CD14-positive monocyte (primary cell): ENCODE measurements around the gene CARD9. TPM values are rescaled to one million over a fixed set of nuclear protein-coding genes. Genes with fewer than 3 reads are reported as not detected.

ENCODE experiments used
- DNase-seq, 3 donors: peaks; one replicate each; pipeline ENCODE4 v3.0.0-alpha.2; 2011 to 2022
- H2AFZ ChIP-seq: 2 replicates; pipeline ENCODE4 v1.6.0; 2012; ENCODE audit warnings: mild to moderate bottlenecking, low read depth, low read length, inconsistent platforms; ENCODE audit not compliant: insufficient read depth, poor library complexity, severe bottlenecking
- H3K27ac ChIP-seq, 2 donors: 1 replicate in 1 of 2; 2 replicates in 1 of 2; pipeline ENCODE4 v1.5.1; 2012 to 2013; ENCODE audit warnings: low read length in 2 of 2, control low read depth in 1 of 2, inconsistent platforms in 1 of 2, low read depth in 1 of 2, mild to moderate bottlenecking in 1 of 2
- H3K27me3 ChIP-seq, 2 donors: one replicate each; pipeline versions ENCODE4 v1.6.0 to v1.6.1; 2011 to 2013; ENCODE audit warnings: low read length in 2 of 2; ENCODE audit not compliant: control insufficient read depth in 2 of 2, insufficient read depth in 2 of 2
- H3K36me3 ChIP-seq, 2 donors: replicated peaks in 1 of 2; 1 replicate in 1 of 2; 2 replicates in 1 of 2; pipeline versions ENCODE4 v1.5.1 to v1.6.1; 2012 to 2013; ENCODE audit warnings: low read length in 2 of 2, control low read depth in 1 of 2, inconsistent platforms in 1 of 2, mild to moderate bottlenecking in 1 of 2; ENCODE audit not compliant: insufficient read depth in 2 of 2, control insufficient read depth in 1 of 2
- H3K4me1 ChIP-seq, 2 donors: 1 replicate in 1 of 2; 2 replicates in 1 of 2; pipeline versions ENCODE4 v1.5.1 to v1.6.1; 2012 to 2013; ENCODE audit warnings: low read length in 2 of 2, control low read depth in 1 of 2, inconsistent platforms in 1 of 2, mild to moderate bottlenecking in 1 of 2, moderate library complexity in 1 of 2; ENCODE audit not compliant: insufficient read depth in 2 of 2, control insufficient read depth in 1 of 2
- H3K4me2 ChIP-seq: replicated peaks from 2 replicates; pipeline ENCODE3; 2012; ENCODE audit warnings: low read length, moderate library complexity, mild to moderate bottlenecking; ENCODE audit not compliant: poor library complexity, severe bottlenecking; ENCODE audit errors: extremely low read depth
- H3K4me3 ChIP-seq, 3 experiments: fragments of 200-600 bp in 1 of 3; sonication (generic) in 1 of 3; replicated peaks in 1 of 3; 1 replicate in 2 of 3; 2 replicates in 1 of 3; pipeline ENCODE4 v1.5.1; 2011 to 2013; ENCODE audit warnings: low read length in 3 of 3, mild to moderate bottlenecking in 3 of 3, control low read depth in 2 of 3, low read depth in 2 of 3, inconsistent platforms in 1 of 3, moderate library complexity in 1 of 3
- H3K79me2 ChIP-seq: 2 replicates; pipeline ENCODE4 v1.6.0; 2012; ENCODE audit warnings: mild to moderate bottlenecking, control low read depth, inconsistent platforms, low read length, moderate library complexity; ENCODE audit not compliant: insufficient read depth
- H3K9ac ChIP-seq: 2 replicates; pipeline ENCODE4 v1.6.0; 2017; ENCODE audit warnings: low read length, mild to moderate bottlenecking; ENCODE audit not compliant: insufficient read depth, poor library complexity, severe bottlenecking
- H3K9me3 ChIP-seq, 2 donors: replicated peaks in 1 of 2; 1 replicate in 1 of 2; 2 replicates in 1 of 2; pipeline versions ENCODE4 v1.5.1 to v1.6.1; 2012 to 2013; ENCODE audit warnings: low read length in 2 of 2, control low read depth in 1 of 2; ENCODE audit not compliant: control insufficient read depth in 1 of 2, insufficient read depth in 1 of 2
- H4K20me1 ChIP-seq: 2 replicates; pipeline ENCODE4 v1.6.0; 2012; ENCODE audit warnings: mild to moderate bottlenecking, low read length, control low read depth, moderate library complexity; ENCODE audit not compliant: insufficient read depth
- H3K27ac Mint-ChIP-seq, 7 donors: one replicate each; pipeline ENCODE4 v1.8.0; 2020; ENCODE audit warnings: mild to moderate bottlenecking in 7 of 7, mixed read lengths in 7 of 7, moderate library complexity in 6 of 7, inconsistent platforms in 2 of 7
- H3K27me3 Mint-ChIP-seq, 3 donors: one replicate each; pipeline ENCODE4 v1.8.0; 2021 to 2022; ENCODE audit warnings: low read depth in 3 of 3, mild to moderate bottlenecking in 3 of 3, mixed read lengths in 3 of 3, moderate library complexity in 3 of 3, inconsistent platforms in 1 of 3
- H3K36me3 Mint-ChIP-seq, 2 donors: one replicate each; pipeline ENCODE4 v1.8.0; 2020; ENCODE audit warnings: mixed read lengths in 2 of 2, inconsistent platforms in 1 of 2, mild to moderate bottlenecking in 1 of 2
- H3K4me1 Mint-ChIP-seq: one replicate; pipeline ENCODE4 v1.8.0; 2020; ENCODE audit warnings: mild to moderate bottlenecking, mixed read lengths
- H3K4me3 Mint-ChIP-seq, 2 donors: one replicate each; pipeline ENCODE4 v1.8.0; 2020; ENCODE audit warnings: mild to moderate bottlenecking in 2 of 2, mixed read lengths in 2 of 2, moderate library complexity in 1 of 2
- H3K9me3 Mint-ChIP-seq, 7 donors: one replicate each; pipeline ENCODE4 v1.8.0; 2020 to 2022; ENCODE audit warnings: mixed read lengths in 7 of 7, mild to moderate bottlenecking in 6 of 7, moderate library complexity in 6 of 7, inconsistent platforms in 2 of 7
- WGBS: methylation state at CpG from one replicate; pipeline ENCODE4 v1.1.5; 2013; ENCODE audit warnings: missing lambda C conversion rate; ENCODE audit not compliant: insufficient coverage; 5-methylcytosine and 5-hydroxymethylcytosine counted together
- intact Hi-C, 2 donors: fragments of 100-400 bp; cut with micrococcal nuclease; formaldehyde crosslinking; loops; one replicate each; pipeline versions ENCODE4 v1.15.0 to v1.15.1; 2023
- polyA plus RNA-seq, 3 donors: library from polyadenylated mRNA; depleted of rRNA in 1 of 3; unstranded in 2 of 3; stranded (reverse) in 1 of 3; fragments of 300-500 nt in 2 of 3; fragments of >200 nt in 1 of 3; fragmentation: Illumina TruSeq in 2 of 3; gene quantifications; 1 replicate in 2 of 3; 2 replicates in 1 of 3; pipeline ENCODE4 v1.2.3, GENCODE V29; 2012 to 2021
- TF ChIP-seq, protein P1 (sequence below): fragments of 200-600 bp; IDR thresholded peaks from one replicate; pipeline ENCODE4 v1.8.0; 2022; ENCODE audit warnings: antibody characterized with exemption, mild to moderate bottlenecking

CARD9 gene
- polyA plus RNA-seq, 3 donors, result 34.3 to 108 (median 41.4) TPM

GRCh38 chr9:136345281-136346156 is 27.9 kb downstream of the CARD9 start:
- H3K4me3 Mint-ChIP-seq, result no peak overlapping the region
- Histone ChIP-seq H3K27ac (no peak overlapping the region), H4K20me1 (no peaks in the 10 kb centered on the region), H3K36me3 (no peaks in the 10 kb centered on the region), H2AFZ (no peak overlapping the region), H3K27me3 (no peaks in the 10 kb centered on the region), H3K9ac (no peak overlapping the region), H3K79me2 (no peaks in the 10 kb centered on the region), H3K4me2 (no peak overlapping the region), H3K9me3 (no peaks in the 10 kb centered on the region), H3K4me1 (peaks cover 10 to 12% of the 10 kb centered on the region in 2 donors), H3K4me3 (no peak overlapping the region)
- H3K36me3 Mint-ChIP-seq, result no peaks in the 10 kb centered on the region
- peaks cover 2% of the 10 kb centered on the region for H3K4me1 Mint-ChIP-seq
- intact Hi-C loops, result no loop called here
- H3K27me3 Mint-ChIP-seq, result peaks cover 0 to 1% (median 0%) of the 10 kb centered on the region in 3 donors
- DNase-seq, result no peak
- no peak overlapping the region for H3K27ac Mint-ChIP-seq
- WGBS, result 91% methylated on average over 40 of the region's 43 CpGs
- no peaks in the 10 kb centered on the region for H3K9me3 Mint-ChIP-seq
- TF ChIP-seq, protein P1, sequence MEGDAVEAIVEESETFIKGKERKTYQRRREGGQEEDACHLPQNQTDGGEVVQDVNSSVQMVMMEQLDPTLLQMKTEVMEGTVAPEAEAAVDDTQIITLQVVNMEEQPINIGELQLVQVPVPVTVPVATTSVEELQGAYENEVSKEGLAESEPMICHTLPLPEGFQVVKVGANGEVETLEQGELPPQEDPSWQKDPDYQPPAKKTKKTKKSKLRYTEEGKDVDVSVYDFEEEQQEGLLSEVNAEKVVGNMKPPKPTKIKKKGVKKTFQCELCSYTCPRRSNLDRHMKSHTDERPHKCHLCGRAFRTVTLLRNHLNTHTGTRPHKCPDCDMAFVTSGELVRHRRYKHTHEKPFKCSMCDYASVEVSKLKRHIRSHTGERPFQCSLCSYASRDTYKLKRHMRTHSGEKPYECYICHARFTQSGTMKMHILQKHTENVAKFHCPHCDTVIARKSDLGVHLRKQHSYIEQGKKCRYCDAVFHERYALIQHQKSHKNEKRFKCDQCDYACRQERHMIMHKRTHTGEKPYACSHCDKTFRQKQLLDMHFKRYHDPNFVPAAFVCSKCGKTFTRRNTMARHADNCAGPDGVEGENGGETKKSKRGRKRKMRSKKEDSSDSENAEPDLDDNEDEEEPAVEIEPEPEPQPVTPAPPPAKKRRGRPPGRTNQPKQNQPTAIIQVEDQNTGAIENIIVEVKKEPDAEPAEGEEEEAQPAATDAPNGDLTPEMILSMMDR, result no peak

DNA sequence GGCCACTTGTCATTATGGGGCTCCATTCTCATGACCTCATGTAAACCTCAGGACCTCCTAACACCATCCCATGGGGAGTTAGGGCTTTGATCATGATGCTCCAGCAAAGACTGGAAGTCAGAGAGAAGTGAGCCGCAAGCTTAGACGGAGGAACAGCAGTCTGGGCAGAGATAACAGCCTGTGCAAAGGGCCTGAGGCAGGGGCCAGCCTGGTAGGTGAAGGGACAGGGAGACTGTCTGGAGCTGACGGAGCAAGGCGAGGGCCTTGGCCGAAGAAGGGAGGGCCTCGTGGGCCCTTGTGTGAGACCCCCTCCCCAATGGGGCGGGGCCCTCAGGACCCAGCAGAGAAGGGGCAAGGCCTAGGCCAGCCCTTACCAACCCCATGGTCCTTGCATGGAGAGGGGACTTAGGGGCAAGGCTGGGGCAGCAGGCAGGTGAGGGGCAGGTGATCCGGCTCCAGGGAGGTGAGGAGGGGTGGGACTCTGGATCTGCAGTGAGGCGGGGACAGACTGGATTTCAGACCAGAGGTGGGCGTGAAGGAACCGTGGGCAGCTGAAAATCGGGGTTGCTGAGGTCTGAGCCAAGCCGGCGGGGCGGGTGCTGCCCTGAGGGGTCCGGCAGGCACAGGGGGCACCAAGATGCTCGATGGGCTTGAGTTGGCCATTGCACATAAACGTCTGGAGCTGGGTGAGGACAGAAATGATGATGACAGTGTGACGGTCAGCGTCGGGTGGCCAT is 28.8 kb downstream of the CARD9 start:
- Histone ChIP-seq H3K9me3 (no peaks in the 10 kb centered on the region), H2AFZ (no peak overlapping the region), H3K4me2 (no peak overlapping the region), H3K4me3 (no peak overlapping the region), H3K27me3 (no peaks in the 10 kb centered on the region), H3K9ac (no peak overlapping the region), H3K36me3 (no peaks in the 10 kb centered on the region), H3K27ac (no peak overlapping the region), H4K20me1 (no peaks in the 10 kb centered on the region), H3K79me2 (no peaks in the 10 kb centered on the region), H3K4me1 (peaks cover 10 to 12% of the 10 kb centered on the region in 2 donors)
- Mint-ChIP-seq H3K4me1 (peaks cover 2% of the 10 kb centered on the region), H3K36me3 (no peaks in the 10 kb centered on the region), H3K4me3 (no peak overlapping the region), H3K27me3 (no peaks in the 10 kb centered on the region), H3K9me3 (no peaks in the 10 kb centered on the region), H3K27ac (peak overlapping the region in 2 of 7 donors; percentile 63 to 82)
- no peak for DNase-seq
- intact Hi-C loops, result no loop called here
- 88% methylated on average over 19 of the region's 21 CpGs for WGBS
- TF ChIP-seq, protein P1, result no peak
